BE2C (cell line): ENCODE results near the gene C9orf85.

ENCODE experiments used
- DNase-seq: peaks from one replicate; pipeline ENCODE4 v3.0.0-alpha.2; 2020
- H3K27me3 ChIP-seq: fragments of 250-450 bp; sonication (Bioruptor Pico); 2 replicates; pipeline ENCODE4 v1.5.1; 2020; ENCODE audit warnings: mild to moderate bottlenecking
- H3K36me3 ChIP-seq: fragments of 250-450 bp; sonication (Bioruptor Pico); 2 replicates; pipeline ENCODE4 v1.5.1; 2020; ENCODE audit warnings: mild to moderate bottlenecking
- H3K4me1 ChIP-seq: fragments of 250-450 bp; sonication (Bioruptor Pico); 2 replicates; pipeline ENCODE4 v1.5.1; 2020
- H3K4me3 ChIP-seq: 2 replicates; pipeline ENCODE4 v1.5.1; 2011; ENCODE audit warnings: low read depth, low read length
- H3K9me3 ChIP-seq: fragments of 250-450 bp; sonication (Bioruptor Pico); 2 replicates; pipeline ENCODE4 v1.5.1; 2020
- CTCF ChIP-seq: IDR thresholded peaks from 2 replicates; pipeline ENCODE4 v1.5.1; 2012; ENCODE audit warnings: mild to moderate bottlenecking, low read depth, low read length

C9orf85 gene

GRCh38 chr9:71965403-71965802 lies 54.0 kb downstream of the C9orf85 start:
- Histone ChIP-seq H3K27me3 (no peaks in the 10 kb centered on the region), H3K4me1 (no peaks in the 10 kb centered on the region), H3K36me3 (no peaks in the 10 kb centered on the region; the same call in 1 of the 2 replicates), H3K9me3 (no peaks in the 10 kb centered on the region), H3K4me3 (no peak overlapping the region)
- no peak for TF ChIP-seq CTCF
- DNase-seq: no peak

GRCh38 chr9:71966601-71967000 lies 55.2 kb downstream of the C9orf85 start:
- DNase-seq: no peak
- Histone ChIP-seq H3K36me3 (no peaks in the 10 kb centered on the region; the same call in 1 of the 2 replicates), H3K4me1 (no peaks in the 10 kb centered on the region), H3K4me3 (no peak overlapping the region), H3K9me3 (no peaks in the 10 kb centered on the region), H3K27me3 (no peaks in the 10 kb centered on the region)
- no peak for TF ChIP-seq CTCF

GRCh38 chr9:71968541-71969090 lies 57.2 kb downstream of the C9orf85 start:
- Histone ChIP-seq H3K4me3 (no peak overlapping the region), H3K4me1 (no peaks in the 10 kb centered on the region), H3K27me3 (no peaks in the 10 kb centered on the region), H3K9me3 (no peaks in the 10 kb centered on the region), H3K36me3 (peaks cover 11% of the 10 kb centered on the region; the same call in 1 of the 2 replicates)
- TF ChIP-seq CTCF: no peak
- no peak for DNase-seq

- Histone ChIP-seq H3K36me3 (peaks cover 11% of the 10 kb centered on the region; the same call in 1 of the 2 replicates), H3K9me3 (no peaks in the 10 kb centered on the region), H3K4me1 (peaks cover 4% of the 10 kb centered on the region), H3K27me3 (no peaks in the 10 kb centered on the region), H3K4me3 (no peak overlapping the region)
- TF ChIP-seq CTCF: no peak
- no peak for DNase-seq
Measured at GRCh38 chr9:71975833-71976232, 64.4 kb downstream of the C9orf85 start.

GRCh38 chr9:71977003-71977402 lies 65.6 kb downstream of the C9orf85 start:
- no peak for DNase-seq
- Histone ChIP-seq H3K4me1 (peaks cover 4% of the 10 kb centered on the region), H3K27me3 (no peaks in the 10 kb centered on the region), H3K4me3 (no peak overlapping the region), H3K36me3 (peaks cover 11% of the 10 kb centered on the region; the same call in 1 of the 2 replicates), H3K9me3 (no peaks in the 10 kb centered on the region)
- no peak for TF ChIP-seq CTCF

- peaks cover 4% of the 10 kb centered on the region for H3K4me1 ChIP-seq
- no peaks in the 10 kb centered on the region for H3K27me3 ChIP-seq
- TF ChIP-seq CTCF: no peak
- H3K9me3 ChIP-seq: no peaks in the 10 kb centered on the region
- H3K36me3 ChIP-seq: no peaks in the 10 kb centered on the region
- no peak overlapping the region for H3K4me3 ChIP-seq
- DNase-seq: no peak
Measured at GRCh38 chr9:71980266-71981190, 69.1 kb downstream of the C9orf85 start.
